K562 treated with DMSO at 1 percent for 48 hours (cell line): ENCODE measurements around the gene TCF7L2. TPM values are rescaled to one million over a fixed set of nuclear protein-coding genes. Genes with fewer than 3 reads are reported as not detected.

Experiments
- total RNA-seq: library from RNA; unstranded; fragments of 300-600 nt; gene quantifications from 2 replicates; pipeline ENCODE4 v1.2.3, GENCODE V29; 2022; ENCODE audit warnings: low replicate concordance; ENCODE audit errors: extremely low read depth

TCF7L2 gene
- total RNA-seq = not detected in 2 replicates

DNA sequence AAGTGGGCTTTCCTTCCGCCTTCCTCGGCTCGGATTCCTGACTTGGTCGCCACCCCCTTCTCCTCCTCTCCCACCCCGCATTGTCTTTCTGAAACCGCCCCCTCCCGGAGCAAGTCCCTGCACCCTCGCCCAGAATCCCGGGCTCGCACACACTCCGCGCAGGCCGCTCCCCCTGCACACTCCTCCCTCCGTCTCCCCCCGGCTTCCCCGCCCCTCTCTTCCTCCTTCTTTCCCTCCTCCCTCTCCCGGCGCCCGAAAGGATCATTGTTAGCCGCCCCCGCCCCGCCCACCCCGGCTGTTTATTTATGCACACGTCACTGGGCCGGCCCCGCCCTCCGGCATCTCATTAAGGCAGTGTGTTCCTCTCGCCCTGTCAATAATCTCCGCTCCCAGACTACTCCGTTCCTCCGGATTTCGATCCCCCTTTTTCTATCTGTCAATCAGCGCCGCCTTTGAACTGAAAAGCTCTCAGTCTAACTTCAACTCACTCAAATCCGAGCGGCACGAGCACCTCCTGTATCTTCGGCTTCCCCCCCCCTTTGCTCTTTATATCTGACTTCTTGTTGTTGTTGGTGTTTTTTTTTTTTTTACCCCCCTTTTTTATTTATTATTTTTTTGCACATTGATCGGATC is at the start of gene TCF7L2:
TCF7L2 (plus strand) TSS at position 373 of the 633 bp plus-strand sequence. CDS start 510 bp downstream, outside the sequence.

